Endothelial cell of umbilical vein (primary cell): ENCODE data around the gene ZNF776. TPM values are rescaled to one million over a fixed set of nuclear protein-coding genes. Genes with fewer than 3 reads are reported as not detected.
A peak's percentile ranks its signal among the peaks of the same experiment; 100 is the strongest.
"Not testable (repeated sequence)": the region's sequence is repeated elsewhere in the genome, so short reads cannot be mapped to it uniquely, and the experiment has no call there.

ENCODE experiments used
- BruUV-seq: library from RNA; stranded (reverse); fragments of 400-500 nt; replicated peaks from 2 replicates; lab custom pipeline; 2021; lab: Mats Ljungman, UMichigan
- CTCF ChIA-PET: fragments of 300-600, 350-600 bp; sonication (Branson Sonifier 250); formaldehyde crosslinking; loops from one replicate; lab custom pipeline; 2021; ENCODE audit warnings: antibody characterized with exemption, inconsistent platforms; lab: Charles Lee
- POLR2A ChIA-PET: fragments of 300-600, 350-600 bp; sonication (Branson Sonifier 250); formaldehyde crosslinking; loops from one replicate; lab custom pipeline; 2021; ENCODE audit warnings: antibody characterized with exemption, inconsistent platforms; lab: Charles Lee
- DNase-seq: peaks from one replicate; pipeline ENCODE4 v3.0.0-alpha.2; 2011; ENCODE audit warnings: low read depth, low spot score
- FAIRE-seq: peaks from 2 replicates; lab custom pipeline; 2011; peaks lifted over from hg19 to GRCh38; lab: Jason Lieb, UNC
- H2AFZ ChIP-seq: 2 replicates; pipeline ENCODE4 v1.6.0; 2012; ENCODE audit warnings: low read depth, low read length, control low read depth, inconsistent platforms
- H3K27ac ChIP-seq: 2 replicates; pipeline ENCODE4 v1.5.1; 2011; ENCODE audit warnings: low read depth, mild to moderate bottlenecking, control low read depth, low read length, moderate library complexity; ENCODE audit not compliant: insufficient read depth
- H3K27me3 ChIP-seq, 2 experiments: 2 replicates each; pipeline versions ENCODE4 v1.6.0 to v1.6.1; 2011; ENCODE audit warnings: low read length in 2 of 2, mixed read lengths in 1 of 2; ENCODE audit not compliant: control insufficient read depth in 2 of 2, insufficient read depth in 2 of 2
- H3K36me3 ChIP-seq, 2 experiments: 2 replicates in 1 of 2; 3 replicates in 1 of 2; pipeline ENCODE4 v1.5.1; 2011; ENCODE audit warnings: low read length in 2 of 2, mild to moderate bottlenecking in 1 of 2, moderate library complexity in 1 of 2; ENCODE audit not compliant: control insufficient read depth in 2 of 2, insufficient read depth in 2 of 2; ENCODE audit errors: extremely low read depth in 1 of 2
- H3K4me1 ChIP-seq: 3 replicates; pipeline ENCODE4 v1.5.1; 2011; ENCODE audit warnings: mild to moderate bottlenecking, low read length; ENCODE audit not compliant: control insufficient read depth, insufficient read depth; ENCODE audit errors: extremely low read depth
- H3K4me2 ChIP-seq: 2 replicates; pipeline ENCODE4 v1.6.1; 2011; ENCODE audit warnings: low read length, control low read depth, mixed read lengths; ENCODE audit not compliant: insufficient read depth
- H3K4me3 ChIP-seq, 3 experiments: fragments of 200-600 bp in 1 of 3; sonication (generic), shearing (Covaris generic) in 1 of 3; replicated peaks in 1 of 3; 2 replicates each; pipeline ENCODE4 v1.5.1; 2011 to 2016; ENCODE audit warnings: control low read depth in 3 of 3, low read length in 3 of 3, mild to moderate bottlenecking in 2 of 3, inconsistent platforms in 1 of 3, low read depth in 1 of 3, moderate library complexity in 1 of 3; ENCODE audit not compliant: insufficient read depth in 1 of 3
- H3K79me2 ChIP-seq: 2 replicates; pipeline ENCODE4 v1.6.0; 2012; ENCODE audit warnings: low read length, inconsistent platforms; ENCODE audit not compliant: control insufficient read depth, insufficient read depth
- H3K9ac ChIP-seq: replicated peaks from 2 replicates; pipeline ENCODE3; 2011; ENCODE audit warnings: low read length, control low read depth; ENCODE audit not compliant: insufficient read depth; ENCODE audit errors: extremely low read depth
- H3K9me1 ChIP-seq: replicated peaks from 3 replicates; pipeline ENCODE4 v1.6.0; 2011; ENCODE audit warnings: mild to moderate bottlenecking, low read length; ENCODE audit not compliant: control insufficient read depth, insufficient read depth; ENCODE audit errors: extremely low read depth
- H3K9me3 ChIP-seq: replicated peaks from 2 replicates; pipeline ENCODE4 v1.5.1; 2012; ENCODE audit warnings: low read length, inconsistent platforms; ENCODE audit not compliant: control insufficient read depth, insufficient read depth
- H4K20me1 ChIP-seq: replicated peaks from 2 replicates; pipeline ENCODE3; 2011; ENCODE audit warnings: mild to moderate bottlenecking, low read length; ENCODE audit not compliant: control insufficient read depth, insufficient read depth; ENCODE audit errors: extremely low read depth
- CTCF ChIP-seq, 2 donors: IDR thresholded peaks; 1 replicate in 1 of 2; 2 replicates in 1 of 2; pipeline ENCODE4 v1.5.1; 2011; ENCODE audit warnings: low read length in 2 of 2, mild to moderate bottlenecking in 2 of 2, moderate library complexity in 2 of 2, control low read depth in 1 of 2, inconsistent platforms in 1 of 2, low read depth in 1 of 2; ENCODE audit not compliant: insufficient read depth in 1 of 2; ENCODE audit errors: extremely low read depth in 1 of 2
- dilution Hi-C: fragments of 300-500 bp; cut with MboI; formaldehyde crosslinking; loops from one replicate; pipeline ENCODE4 v1.15.0; 2019; ENCODE audit warnings: low sequenced_read_pairs; ENCODE audit not compliant: extremely low pct_ligation_motif_present
- intact Hi-C: fragments of 100-400 bp; cut with micrococcal nuclease; formaldehyde crosslinking; loops from one replicate; pipeline ENCODE4 v1.10.0; 2022
- polyA plus RNA-seq, 4 experiments: library from polyadenylated mRNA; depleted of rRNA in 3 of 4; stranded (reverse) in 3 of 4; unstranded in 1 of 4; fragments of >200 nt; gene quantifications; 2 replicates each; pipeline versions ENCODE4 v1.2.1 to v1.2.3, GENCODE V29; 2011 to 2012; ENCODE audit warnings: missing spikeins in 1 of 4
- total RNA-seq: library from RNA; stranded (reverse); gene quantifications from 2 replicates; pipeline ENCODE4 v1.2.3, GENCODE V29; 2021

The ZNF776 gene
- total and polyA plus RNA-seq, 2 donors (not counting 3 experiments of a cell fraction or from before 2014, with no cell fraction given), result 5.7 to 12.1 TPM

GRCh38 chr19:57738320-57738719 is 8.3 kb upstream of the ZNF776 start:
- H3K4me3 ChIP-seq, H3K4me1 ChIP-seq, H3K27ac ChIP-seq, H3K9me1 ChIP-seq, POLR2A ChIA-PET, H2AFZ ChIP-seq, H3K36me3 ChIP-seq, BruUV-seq, H3K9ac ChIP-seq, dilution Hi-C loops, H3K79me2 ChIP-seq, H4K20me1 ChIP-seq, H3K9me3 ChIP-seq, H3K4me2 ChIP-seq, H3K27me3 ChIP-seq: not testable (repeated sequence)
- peak; percentile 35 for DNase-seq
- CTCF ChIA-PET, result interaction anchor here (1.8 kb wide), 1 partner anchor 417 kb away, joined by 11 read pairs; no protein-coding TSS in a partner anchor
- FAIRE-seq, result peak; percentile 50
- peak; percentile 18 to 48 for TF ChIP-seq CTCF (IDR thresholded peaks at IDR 0.05; ENCODE audit: extremely low read depth in 1 of 2, insufficient read depth in 1 of 2, low read depth in 1 of 2, low read length in 2 of 2)
- intact Hi-C loops, result loop anchor here (1.0 to 2.0 kb wide), 5 partner anchors 165 to 634 kb away; partner anchors contain the start of gene ZNF329

- H2AFZ ChIP-seq, H3K79me2 ChIP-seq, H3K4me1 ChIP-seq, H3K4me3 ChIP-seq, H4K20me1 ChIP-seq, dilution Hi-C loops, H3K27me3 ChIP-seq, FAIRE-seq, POLR2A ChIA-PET, H3K27ac ChIP-seq, H3K36me3 ChIP-seq, H3K9me3 ChIP-seq, H3K4me2 ChIP-seq, BruUV-seq, DNase-seq, H3K9me1 ChIP-seq, H3K9ac ChIP-seq: not testable (repeated sequence)
- CTCF ChIA-PET, result interaction anchor here (1.8 kb wide), 1 partner anchor 417 kb away, joined by 11 read pairs; no protein-coding TSS in a partner anchor
- intact Hi-C loops, result loop anchor here (1.0 to 2.0 kb wide), 5 partner anchors 165 to 634 kb away; partner anchors contain the start of gene ZNF329
These were observed 7.8 kb upstream of the ZNF776 start for GRCh38 chr19:57738770-57739169.
